ENCODE measurements around the gene APLP2.

DNA sequence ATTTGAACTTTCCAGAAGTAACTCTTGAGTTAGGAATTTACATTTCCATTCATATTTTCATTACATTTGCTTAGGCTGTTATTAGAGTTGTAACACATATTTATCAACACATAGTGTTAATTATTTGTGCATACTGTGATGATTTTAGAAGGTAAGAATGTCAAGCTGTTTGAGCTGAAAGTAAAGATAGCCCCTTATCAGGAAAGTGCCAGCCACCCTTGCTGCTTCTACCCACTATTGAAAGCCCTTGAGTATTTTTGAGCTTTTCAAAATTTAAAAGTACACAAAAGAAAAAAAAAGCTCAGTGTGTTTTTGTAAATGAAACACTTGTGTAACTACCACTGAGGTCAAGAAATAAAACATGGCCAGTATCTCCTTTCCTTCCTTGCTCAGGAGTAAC lies 8.0 kb downstream of the APLP2 start:
- TF ChIP-seq POLR2AphosphoS5 (IDR thresholded peaks at IDR 0.05; ENCODE audit: borderline replicate concordance, low read depth, low read length) = no peak
- no peak for TF ChIP-seq EZH2 (IDR thresholded peaks at IDR 0.05)

Data from SK-N-MC (cell line).